ENCODE data around the gene EPAS1. TPM values are rescaled to one million over a fixed set of nuclear protein-coding genes. Genes with fewer than 3 reads are reported as not detected.
A peak's percentile ranks its signal among the peaks of the same experiment; 100 is the strongest.

The EPAS1 gene
- total and polyA plus RNA-seq, 2 of the 13 experiments (the other 11 are each of a cell fraction or from before 2014, with no cell fraction given): 47.1 to 182 TPM

GRCh38 chr2:46306988-46307655 lies 9.9 kb downstream of the EPAS1 start (continued):
- TF ChIP-seq UBTF (CRISPR knock-in tag; IDR thresholded peaks at IDR 0.05) (peak; percentile 46; the same call in 1 of the 2 replicates), ZSCAN12 (CRISPR knock-in tag; IDR thresholded peaks at IDR 0.05) (0 out of 2 replicates have a peak, but pooled peaks have one; percentile 22), PHF8 (CRISPR knock-in tag; IDR thresholded peaks at IDR 0.05) (peak; percentile 47; the same call in 1 of the 2 replicates), AHR (CRISPR knock-in tag; IDR thresholded peaks at IDR 0.05) (0 out of 2 replicates have a peak, but pooled peaks have one; percentile 70), RXRA (CRISPR knock-in tag; IDR thresholded peaks at IDR 0.05) (peak; percentile 79), ETV5 (CRISPR knock-in tag; IDR thresholded peaks at IDR 0.05; ENCODE audit: borderline replicate concordance) (peak; percentile 86), FOXP4 (CRISPR knock-in tag; IDR thresholded peaks at IDR 0.05) (peak; percentile 99), ZNF567 (CRISPR knock-in tag; IDR thresholded peaks at IDR 0.05; ENCODE audit: borderline replicate concordance) (no peak), NFAT5 (CRISPR knock-in tag; IDR thresholded peaks at IDR 0.05) (no peak), NFIB (CRISPR knock-in tag; IDR thresholded peaks at IDR 0.05; ENCODE audit: borderline replicate concordance) (no peak), RXRB (CRISPR knock-in tag; IDR thresholded peaks at IDR 0.05; ENCODE audit: borderline replicate concordance) (peak; percentile 95)
- TF ChIP-seq, protein P1, sequence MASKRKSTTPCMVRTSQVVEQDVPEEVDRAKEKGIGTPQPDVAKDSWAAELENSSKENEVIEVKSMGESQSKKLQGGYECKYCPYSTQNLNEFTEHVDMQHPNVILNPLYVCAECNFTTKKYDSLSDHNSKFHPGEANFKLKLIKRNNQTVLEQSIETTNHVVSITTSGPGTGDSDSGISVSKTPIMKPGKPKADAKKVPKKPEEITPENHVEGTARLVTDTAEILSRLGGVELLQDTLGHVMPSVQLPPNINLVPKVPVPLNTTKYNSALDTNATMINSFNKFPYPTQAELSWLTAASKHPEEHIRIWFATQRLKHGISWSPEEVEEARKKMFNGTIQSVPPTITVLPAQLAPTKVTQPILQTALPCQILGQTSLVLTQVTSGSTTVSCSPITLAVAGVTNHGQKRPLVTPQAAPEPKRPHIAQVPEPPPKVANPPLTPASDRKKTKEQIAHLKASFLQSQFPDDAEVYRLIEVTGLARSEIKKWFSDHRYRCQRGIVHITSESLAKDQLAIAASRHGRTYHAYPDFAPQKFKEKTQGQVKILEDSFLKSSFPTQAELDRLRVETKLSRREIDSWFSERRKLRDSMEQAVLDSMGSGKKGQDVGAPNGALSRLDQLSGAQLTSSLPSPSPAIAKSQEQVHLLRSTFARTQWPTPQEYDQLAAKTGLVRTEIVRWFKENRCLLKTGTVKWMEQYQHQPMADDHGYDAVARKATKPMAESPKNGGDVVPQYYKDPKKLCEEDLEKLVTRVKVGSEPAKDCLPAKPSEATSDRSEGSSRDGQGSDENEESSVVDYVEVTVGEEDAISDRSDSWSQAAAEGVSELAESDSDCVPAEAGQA (IDR thresholded peaks at IDR 0.05; ENCODE audit: low read depth): no peak
- TF ChIP-seq, protein P1 (CRISPR knock-in tag; IDR thresholded peaks at IDR 0.05; ENCODE audit: borderline replicate concordance): peak; percentile 72; the same call in 1 of the 2 replicates
